GM18498 (cell line): ENCODE measurements around the gene MXRA7.
A peak's percentile ranks its signal among the peaks of the same experiment; 100 is the strongest.
"Not testable (repeated sequence)": the region's sequence is repeated elsewhere in the genome, so short reads cannot be mapped to it uniquely, and the experiment has no call there.

Source experiments
- ATAC-seq: cut with Tn5 transposase; IDR thresholded peaks from one replicate; pipeline ENCODE4 v1.9.1; 2021; ENCODE audit warnings: mild to moderate bottlenecking, moderate library complexity; ENCODE audit not compliant: unreplicated experiment

MXRA7 gene

DNA sequence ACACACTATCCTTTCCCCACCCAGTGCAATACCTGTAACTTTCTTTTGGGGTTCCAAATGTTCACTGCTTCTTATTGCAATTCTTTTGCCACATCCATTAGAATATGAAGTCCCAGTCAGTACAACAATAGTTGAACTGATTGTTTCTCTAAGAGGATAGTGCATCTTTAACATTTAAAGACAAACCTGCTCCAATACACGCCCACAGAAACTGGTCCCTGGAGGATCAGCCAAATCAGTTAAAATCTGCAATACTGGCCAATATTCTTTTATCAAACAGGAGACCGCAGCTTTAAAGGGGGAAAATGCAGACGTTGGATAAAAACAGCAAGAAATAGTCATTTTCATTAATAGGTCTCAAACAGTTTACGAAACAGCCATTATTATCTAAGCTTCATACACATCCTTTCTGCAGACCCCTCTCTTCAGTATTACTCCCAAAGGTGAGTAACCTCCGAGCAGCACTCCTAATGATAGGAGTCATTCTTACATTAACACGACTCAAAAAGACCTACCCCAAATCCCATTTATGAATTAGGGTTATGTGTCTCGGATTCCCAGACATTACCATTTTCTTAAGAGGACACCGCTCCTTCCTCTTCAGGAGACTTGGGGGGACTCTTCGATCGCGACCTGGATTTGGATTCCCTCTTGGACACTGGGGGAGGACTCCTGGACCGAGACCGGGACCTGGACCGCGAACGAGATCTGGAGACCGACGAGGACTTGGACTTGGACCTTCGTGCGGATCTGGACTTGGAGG, 25.0 kb upstream of the MXRA7 start:
- ATAC-seq: peak; percentile 0

DNA sequence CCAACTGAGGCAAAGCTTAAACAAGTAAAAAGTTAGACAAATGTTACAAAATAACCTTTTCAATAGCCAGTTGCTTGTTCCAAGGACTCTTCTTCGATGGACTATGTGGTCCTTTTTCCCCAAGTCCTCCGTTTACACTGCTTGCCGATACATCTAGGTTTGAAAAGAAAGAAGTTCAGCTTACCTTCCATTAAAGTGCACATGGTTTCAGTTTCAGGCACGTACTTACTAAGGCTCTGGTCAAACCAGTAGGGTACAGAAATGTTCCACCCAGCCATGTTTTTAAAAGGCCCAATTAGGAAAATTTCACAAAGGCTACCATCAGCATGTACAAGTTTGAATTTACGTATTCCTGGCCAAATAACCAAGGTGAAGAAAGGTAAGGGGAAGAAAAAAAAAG, 24.2 kb upstream of the MXRA7 start:
- ATAC-seq: no peak

DNA sequence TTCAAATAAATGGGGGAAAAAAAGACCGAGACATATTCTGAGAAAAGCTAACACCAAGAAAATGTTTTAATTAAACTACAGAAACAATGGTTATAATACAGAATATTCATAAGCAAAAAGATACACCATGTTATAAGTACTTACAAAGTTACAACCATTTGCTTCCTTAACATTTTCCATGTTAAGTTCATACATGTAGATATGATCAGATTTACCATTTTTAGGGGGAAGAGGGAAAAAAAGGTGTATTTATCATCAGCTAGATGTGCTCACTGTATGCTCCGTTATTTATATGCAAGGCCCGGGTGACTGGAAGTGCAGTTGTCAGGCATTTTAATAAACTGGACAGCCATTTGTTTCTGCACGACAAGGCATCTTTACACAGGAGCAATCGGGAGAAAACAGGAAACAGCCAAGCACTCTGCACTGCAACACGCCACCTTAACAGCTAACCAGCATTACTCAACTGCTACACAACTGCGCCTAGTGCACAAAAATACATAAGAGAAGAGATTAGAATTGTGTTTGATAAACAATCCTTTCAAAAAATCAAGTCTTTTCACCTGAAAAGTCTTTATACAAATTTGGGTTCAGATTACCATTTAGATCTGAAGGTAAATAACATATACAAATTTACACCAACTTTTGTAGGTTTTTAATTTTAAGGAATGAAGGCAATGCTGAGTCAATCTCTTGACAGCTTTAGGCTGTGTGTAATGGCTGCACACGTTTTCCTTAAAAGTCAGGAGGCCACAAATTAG, 23.5 kb upstream of the MXRA7 start:
- no peak for ATAC-seq

DNA sequence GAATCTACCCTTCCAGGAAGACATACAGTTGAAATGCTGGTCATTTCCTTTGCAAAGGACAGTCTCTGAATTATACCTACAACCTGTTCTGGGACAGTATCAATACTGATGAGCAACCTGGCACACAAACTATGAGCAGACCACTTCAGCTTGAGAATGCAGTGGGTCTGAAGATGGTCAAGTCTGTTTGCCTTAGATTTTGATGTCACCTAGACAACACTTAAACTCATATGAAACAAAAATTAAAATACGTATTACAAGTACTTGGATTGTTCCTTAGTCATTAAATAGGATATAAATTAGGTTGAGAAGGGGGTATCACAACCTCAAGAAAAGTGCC, 22.8 kb upstream of the MXRA7 start:
- no peak for ATAC-seq

DNA sequence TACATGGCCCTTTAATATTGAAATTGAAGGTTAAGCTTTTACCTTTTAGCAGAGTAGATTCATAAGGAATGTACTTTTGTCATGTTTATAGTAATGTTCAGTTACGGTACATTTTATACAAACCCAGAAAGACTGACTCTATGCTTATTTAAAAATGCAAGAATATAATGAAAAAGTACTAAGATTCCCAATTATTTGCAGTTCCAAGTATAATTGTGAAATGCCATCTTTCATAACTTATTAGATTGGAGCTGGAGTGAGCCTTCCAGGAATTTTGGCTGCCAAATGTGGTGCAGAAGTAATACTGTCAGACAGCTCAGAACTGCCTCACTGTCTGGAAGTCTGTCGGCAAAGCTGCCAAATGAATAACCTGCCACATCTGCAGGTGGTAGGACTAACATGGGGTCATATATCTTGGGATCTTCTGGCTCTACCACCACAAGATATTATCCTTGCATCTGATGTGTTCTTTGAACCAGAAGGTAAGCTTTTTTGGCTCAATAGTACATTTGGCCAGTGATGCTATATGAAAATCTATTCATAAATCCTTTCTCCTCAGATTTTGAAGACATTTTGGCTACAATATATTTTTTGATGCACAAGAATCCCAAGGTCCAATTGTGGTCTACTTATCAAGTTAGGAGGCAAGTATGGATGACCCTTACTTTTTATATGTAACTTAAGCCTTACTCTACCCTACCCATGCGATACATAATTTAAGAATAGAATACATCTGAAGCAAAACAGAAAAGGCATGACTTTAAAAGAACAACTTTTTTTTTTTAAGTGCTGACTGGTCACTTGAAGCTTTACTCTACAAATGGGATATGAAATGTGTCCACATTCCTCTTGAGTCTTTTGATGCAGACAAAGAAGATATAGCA, 22.2 kb upstream of the MXRA7 start:
- ATAC-seq: no peak

DNA sequence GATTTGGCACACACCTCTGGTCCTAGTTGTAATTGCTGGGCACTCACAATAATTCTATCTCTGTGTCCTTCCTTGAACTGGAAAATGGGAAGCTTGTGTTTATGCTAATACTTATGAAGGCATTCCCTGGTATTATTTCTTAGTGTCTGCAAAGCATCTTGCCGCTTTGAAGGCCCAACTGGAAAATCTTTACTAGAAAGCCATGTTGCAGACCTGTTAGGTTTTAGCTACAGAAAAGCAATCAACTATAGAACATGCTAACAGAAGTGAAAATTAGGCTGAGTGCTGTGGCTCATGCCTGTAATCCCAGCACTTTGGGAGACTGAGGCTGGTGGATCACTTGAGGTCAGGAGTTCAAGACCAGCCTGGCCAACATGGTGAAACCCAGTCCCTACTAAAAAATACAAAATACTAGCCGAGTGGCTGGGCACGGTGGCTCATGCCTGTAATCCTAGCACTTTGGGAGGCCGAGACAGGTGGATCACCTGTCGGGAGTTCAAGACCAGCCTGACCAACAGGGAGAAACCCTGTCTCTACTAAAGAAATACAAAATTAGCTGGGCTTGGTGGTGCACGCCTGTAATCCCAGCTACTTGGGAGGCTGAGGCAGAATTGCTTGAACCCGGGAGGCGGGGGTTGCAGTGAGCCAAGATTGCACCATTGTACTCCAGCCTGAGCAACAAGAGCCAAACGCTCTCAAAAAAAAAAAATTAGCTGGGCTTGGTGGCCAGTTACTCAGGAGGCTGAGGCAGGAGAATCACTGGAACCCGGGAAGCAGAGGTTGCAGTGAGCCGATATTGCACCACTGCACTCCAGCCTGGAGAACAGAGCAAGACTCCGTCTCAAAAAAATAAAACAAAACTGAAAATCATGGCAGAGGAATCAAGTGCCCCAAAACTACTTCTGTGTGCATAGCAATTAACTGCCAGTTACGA, 21.3 kb upstream of the MXRA7 start:
- not testable (repeated sequence) for ATAC-seq

DNA sequence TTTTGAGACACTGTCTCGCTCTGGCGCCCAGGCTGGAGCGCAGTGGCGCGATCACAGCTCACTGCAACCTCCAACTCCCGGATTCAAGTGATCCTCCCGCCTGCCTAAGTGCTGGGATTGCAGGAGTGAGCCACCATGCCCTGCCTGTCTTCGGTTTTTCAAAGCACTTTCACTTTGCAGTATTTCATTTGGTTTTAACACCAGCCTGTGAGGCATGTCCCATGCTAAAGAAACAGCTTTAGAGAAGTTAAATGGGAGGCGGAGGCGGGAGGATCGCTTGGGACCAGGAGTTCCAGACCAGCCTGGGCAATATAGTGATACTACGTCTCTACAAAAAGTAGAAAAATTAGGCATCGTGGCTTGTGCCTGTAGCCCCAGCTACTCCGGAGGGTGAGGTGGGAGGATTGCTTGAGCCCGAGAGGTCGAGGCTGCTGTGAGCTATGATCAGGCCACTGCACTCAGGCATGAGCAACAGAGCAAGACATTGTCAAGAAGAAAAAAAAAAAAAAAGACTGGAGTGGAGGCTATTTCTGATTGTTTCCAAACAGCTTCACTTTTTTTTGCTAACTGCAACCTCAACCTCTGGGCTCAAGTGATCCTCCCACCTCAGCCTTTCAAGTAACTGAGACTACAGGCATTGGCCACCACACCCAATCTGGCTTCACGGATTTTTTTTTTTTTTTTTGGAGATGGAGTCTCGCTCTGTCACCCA, 17.1 kb upstream of the MXRA7 start:
- no peak for ATAC-seq

DNA sequence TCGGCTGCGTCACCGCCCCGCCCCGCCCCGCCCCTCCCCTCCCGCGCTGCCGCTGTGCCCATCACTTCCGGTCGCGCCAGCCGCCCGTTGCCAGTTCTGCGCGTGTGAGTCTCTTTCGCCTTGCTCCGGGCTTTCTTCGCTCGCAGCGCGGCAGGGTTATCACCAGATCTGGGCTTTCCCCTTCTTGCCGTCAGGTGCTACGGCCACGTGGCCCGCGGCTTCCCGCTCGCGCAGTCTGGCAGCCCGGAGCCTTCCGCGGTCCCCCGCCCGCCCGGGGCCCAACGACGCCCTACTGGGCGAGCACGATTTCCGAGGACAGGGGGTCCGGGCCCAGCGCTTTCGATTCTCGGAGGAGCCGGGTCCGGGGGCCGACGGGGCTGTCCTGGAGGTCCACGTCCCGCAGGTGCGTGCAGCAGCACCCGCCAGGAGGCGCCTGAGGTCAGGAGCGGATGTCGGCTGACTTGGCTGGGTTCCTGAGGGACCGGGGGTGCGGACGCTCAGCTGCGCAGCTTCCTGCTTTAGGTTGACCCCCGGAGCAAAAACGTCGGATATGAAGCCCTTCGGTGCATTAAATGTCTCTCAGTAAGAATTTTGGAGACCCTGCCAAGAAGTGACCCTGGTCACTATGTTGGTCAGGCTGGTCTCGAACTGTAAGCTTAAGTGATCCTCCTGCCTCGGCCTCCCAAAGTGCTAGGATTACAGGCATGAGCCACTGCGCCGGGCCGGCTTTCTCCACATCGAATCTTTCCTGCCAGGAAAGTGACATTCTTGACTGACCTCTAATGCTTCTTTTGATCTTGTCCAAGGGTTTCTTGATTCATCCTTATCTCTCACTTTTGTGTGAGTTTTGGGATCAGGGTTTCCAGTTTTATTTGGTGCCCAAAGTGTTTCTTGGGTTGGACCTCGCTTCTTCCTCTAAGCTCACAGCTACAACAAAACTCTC, 16.3 kb upstream of the MXRA7 start, which contains the start of gene METTL23:
TSS of gene METTL23 (plus strand) at position 64 of the 943 bp plus-strand sequence. CDS start 2,872 bp downstream, outside the sequence.
- ATAC-seq: peak; percentile 46

DNA sequence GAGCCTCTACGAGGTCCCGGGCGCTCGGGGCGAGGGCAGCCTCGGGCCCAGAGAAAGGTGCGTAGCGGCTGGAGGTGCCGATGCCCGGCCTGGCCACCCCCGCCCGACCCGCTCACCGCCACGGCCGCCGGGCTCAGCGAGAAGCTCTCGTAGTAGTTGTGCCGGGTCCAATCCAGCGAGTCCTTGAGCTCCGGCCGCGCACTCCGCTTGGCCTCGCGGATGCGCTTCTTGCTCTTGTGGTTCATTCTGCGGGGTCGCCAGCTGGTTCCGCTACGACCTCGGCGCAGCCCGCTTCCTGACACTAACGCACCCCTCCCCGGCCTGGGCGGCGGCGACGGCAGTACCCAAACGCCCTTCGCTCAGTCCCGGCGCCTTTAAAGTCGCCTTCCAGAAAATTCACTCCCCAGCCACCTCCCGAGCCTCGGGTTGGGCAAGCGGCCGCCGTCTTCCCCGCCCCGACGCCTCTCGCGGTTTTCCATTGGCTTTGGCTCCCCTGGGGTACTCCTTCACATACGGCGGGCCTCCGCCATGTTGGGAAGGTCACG, 15.5 kb upstream of the MXRA7 start, which contains the start of gene JMJD6:
TSS of gene JMJD6 (minus strand) at position 376 of the 545 bp plus-strand sequence. CDS start at position 245, 131 bp downstream.
- peak; percentile 80 for ATAC-seq

DNA sequence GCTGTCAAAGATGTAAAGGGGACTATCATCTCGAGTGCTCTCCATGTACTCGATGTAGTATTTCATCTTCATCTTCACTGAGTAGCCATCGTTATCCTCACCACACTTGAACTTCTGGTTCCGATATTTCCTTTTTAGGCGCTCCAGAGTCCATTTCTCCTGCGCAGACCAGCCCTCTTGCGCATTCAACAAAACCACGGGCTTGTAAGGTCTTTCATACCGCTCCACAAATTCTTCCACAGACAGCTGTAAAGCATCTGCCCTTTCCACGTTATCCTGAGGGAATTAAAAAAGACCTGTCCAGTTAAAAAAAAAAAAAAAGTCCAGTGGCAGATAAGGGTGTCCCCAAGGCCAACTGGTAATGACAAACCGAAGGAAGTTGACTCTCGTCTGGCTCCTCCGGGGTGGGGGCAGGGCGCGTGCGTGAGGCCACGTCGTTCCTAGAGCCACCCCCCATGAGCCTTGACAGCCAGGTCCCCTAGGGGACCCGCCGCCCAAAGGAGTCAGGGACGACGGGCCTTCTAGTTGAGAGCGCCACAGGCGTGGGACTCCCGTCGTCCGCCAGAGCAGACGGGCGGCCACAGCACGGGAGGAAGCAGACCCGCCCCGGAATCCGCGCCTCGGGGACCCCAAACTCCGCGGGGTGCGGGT, 14.9 kb upstream of the MXRA7 start:
- ATAC-seq: peak; percentile 26

DNA sequence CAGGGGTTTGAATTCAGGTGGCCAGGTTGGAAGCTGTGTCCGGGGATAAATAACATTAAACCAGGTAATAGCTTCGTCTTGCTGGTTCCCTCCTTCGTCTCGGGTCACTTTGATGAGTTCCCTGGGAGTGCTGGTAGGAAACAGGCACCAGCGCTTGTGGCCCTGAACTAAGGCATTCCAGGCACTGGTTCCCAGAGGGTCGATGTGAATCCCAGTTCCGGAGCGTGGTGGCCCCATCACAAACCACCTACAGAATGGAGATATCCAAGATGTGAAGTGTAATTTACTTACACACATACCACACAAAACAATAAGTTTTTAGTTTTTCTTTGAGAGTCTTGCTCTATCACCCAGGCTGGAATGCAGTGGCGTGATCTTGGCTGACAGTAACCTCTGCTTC, 13.0 kb upstream of the MXRA7 start:
- ATAC-seq: no peak

DNA sequence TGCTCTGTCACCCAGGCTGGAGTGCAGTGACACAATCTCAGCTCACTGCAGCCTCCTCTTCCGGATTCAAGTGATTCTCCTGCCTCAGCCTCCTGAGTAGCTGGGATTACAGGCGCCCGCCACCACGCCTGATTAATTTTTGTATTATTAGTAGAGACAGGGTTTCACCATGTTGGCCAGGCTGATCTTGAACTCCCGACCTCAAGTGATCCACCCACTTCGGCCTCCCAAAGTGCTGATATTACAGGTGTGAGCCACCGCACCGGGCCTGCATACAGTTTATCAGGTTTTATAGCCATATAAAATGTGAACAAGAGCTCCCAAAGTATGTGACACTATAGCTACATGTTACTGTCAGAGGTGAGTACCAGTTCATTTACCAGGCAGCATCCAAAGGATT, 12.2 kb upstream of the MXRA7 start:
- ATAC-seq: not testable (repeated sequence)

DNA sequence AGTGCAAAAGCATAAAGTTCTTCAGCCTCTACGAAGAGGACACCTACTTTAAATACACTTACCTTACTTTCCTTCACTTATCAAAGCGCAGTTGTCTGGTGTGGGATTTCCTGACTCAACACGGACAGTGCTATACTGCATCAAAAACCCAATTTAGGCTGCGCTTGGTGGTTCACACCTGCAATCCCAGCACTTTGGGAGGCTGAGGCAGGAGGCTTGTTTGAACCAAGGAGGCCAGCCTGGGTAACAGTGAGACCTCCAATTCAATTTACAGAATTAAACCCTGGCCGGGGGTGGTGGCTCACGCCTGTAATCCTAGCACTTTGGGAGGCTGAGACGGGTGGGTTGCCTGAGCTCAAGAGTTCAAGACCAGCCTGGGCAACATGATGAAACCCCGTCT, 11.5 kb upstream of the MXRA7 start:
- ATAC-seq: no peak

DNA sequence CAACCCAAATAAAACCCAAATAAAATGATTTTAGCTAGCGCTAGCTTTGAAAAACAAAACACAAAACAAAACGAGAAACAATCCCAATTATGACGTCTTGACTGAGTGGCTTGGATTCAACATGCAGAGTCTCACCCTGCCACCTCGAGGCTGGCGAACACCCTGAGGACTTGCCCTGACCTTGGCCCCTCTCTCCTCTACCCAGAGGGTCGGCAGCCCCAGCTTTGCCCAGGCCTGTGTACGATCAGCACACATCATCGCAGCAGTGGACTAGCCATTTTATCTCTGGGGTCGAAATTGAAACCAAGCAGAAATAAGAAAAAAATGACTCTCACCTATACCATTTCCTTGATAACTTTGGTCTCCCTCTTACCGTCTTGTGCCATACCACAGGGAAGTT, 10.7 kb upstream of the MXRA7 start:
- ATAC-seq: no peak

DNA sequence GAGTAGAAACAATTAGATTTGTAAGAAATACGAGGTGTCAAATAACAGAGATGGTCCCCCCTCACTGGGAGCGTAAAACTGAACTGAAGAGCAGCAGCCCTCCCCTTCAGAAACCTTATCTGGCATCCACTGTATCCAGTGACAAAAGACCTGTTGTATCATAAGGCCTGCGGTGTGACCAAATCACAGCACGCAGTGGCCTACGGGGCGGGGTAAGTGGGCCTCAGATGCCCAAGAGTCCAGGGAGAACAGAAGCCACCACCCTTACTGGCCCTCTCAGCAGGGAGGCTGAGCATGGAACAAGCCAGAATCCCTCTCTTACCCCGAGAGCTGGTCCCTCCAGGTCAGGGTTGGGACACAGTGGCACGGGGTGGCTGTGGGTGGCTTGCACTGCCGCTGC, 10.2 kb upstream of the MXRA7 start:
- ATAC-seq: no peak

DNA sequence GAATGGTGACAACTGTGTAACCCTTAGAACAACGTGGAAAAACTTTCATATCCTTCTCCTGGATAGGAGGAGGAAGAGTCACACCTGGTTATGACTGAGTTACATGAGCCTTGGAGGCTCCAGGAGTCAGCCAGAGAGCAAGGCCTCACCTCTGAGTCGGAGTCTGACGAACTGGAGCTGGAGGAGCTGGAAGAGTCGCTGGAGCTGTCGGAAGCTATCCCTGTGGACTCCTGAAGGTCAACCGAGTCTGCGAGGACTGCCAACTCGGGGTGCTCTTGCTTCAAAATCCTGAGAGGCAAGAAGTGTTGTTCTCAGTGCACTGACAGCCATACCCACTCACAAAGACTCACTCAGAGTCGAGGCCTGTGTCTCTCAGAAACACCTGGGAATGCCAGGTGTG, 9.4 kb upstream of the MXRA7 start:
- ATAC-seq: no peak

DNA sequence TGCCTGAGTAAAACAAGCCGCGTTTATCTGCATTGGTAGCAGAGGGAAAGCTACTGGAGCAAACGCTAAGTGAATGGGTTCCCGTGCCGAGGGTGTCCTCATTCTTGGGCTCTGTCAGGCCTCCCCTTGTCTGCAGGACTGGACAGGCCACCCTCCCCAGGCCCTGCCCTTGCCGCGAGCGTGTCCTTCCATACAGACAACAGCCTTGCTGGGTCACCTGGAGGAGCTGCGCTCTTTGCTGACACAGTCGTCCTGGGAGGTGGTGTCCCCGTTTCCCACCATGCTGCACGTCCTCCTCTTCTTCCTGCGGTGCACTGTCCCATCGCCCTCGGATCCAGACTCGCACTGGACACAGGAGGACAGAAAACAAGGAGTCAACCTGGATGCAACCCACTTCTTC, 7.8 kb upstream of the MXRA7 start:
- no peak for ATAC-seq

DNA sequence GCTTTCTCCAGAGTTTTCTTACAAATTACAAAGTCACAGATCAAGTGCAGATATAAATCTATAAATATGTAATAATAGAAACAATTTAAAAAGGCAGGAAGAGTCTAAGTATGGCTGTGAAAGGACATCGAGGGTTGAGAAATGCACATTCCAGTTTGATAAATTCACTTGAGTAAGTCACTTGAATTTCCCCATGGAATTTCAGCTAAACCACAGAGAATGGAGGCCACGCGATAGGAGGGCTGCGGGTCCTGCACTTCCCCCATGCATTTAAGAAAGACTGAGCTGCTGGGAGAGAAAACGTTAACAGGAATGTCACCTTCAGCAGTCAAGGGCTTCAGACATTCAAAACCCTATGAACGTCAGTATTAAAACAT, 6.1 kb upstream of the MXRA7 start:
- ATAC-seq: no peak
